Ovary (tissue), 9 donors: ENCODE measurements around the gene PARD3. TPM values are rescaled to one million over a fixed set of nuclear protein-coding genes. Genes with fewer than 3 reads are reported as not detected.
A peak's percentile ranks its signal among the peaks of the same experiment; 100 is the strongest.

Experiments used
- DNase-seq, 5 donors: peaks; one replicate each; pipeline ENCODE4 v3.0.0-alpha.2; 2019 to 2020
- H3K27ac ChIP-seq, 2 donors: fragments of 200-600 bp; one replicate each; pipeline versions ENCODE4 v1.5.1 to v1.8.0; 2019 to 2022
- H3K27me3 ChIP-seq: fragments of 200-600 bp; one replicate; pipeline ENCODE4 v1.8.0; 2022
- H3K36me3 ChIP-seq: fragments of 200-600 bp; sonication (generic); one replicate; pipeline ENCODE4 v1.5.1; 2019
- H3K4me1 ChIP-seq: one replicate; pipeline ENCODE4 v1.8.1; 2013; ENCODE audit warnings: mild to moderate bottlenecking, moderate library complexity; ENCODE audit not compliant: insufficient read depth
- H3K4me3 ChIP-seq: fragments of 200-600 bp; sonication (generic); one replicate; pipeline ENCODE4 v1.5.1; 2017
- H3K9me3 ChIP-seq, 2 donors: fragments of 200-600 bp in 1 of 2; sonication (generic) in 1 of 2; one replicate each; pipeline versions ENCODE4 v1.5.1 to v1.8.1; 2013 to 2019; ENCODE audit warnings: mild to moderate bottlenecking in 1 of 2, moderate library complexity in 1 of 2
- EP300 ChIP-seq: sonication (generic); formaldehyde crosslinking; IDR thresholded peaks from one replicate; pipeline ENCODE4 v1.6.1; 2017; ENCODE audit warnings: antibody characterized with exemption
- POLR2A ChIP-seq: fragments of 450-650 bp; IDR thresholded peaks from one replicate; pipeline ENCODE4 v1.6.1; 2017; ENCODE audit warnings: antibody characterized with exemption, mild to moderate bottlenecking, moderate library complexity
- WGBS, 3 donors: extraction: QIAGEN DNeasy Blood & Tissue Kit in 1 of 3; methylation state at CpG; one replicate each; pipeline versions ENCODE4 v1.1.5 to v1.1.7; 2013 to 2017; 5-methylcytosine and 5-hydroxymethylcytosine counted together
- intact Hi-C, 4 donors: fragments of 100-400 bp; cut with DNase I; formaldehyde crosslinking; loops; one replicate each; pipeline versions ENCODE4 v1.11.0 to v1.15.1; 2022 to 2023
- polyA plus RNA-seq, 2 donors: library from polyadenylated mRNA; stranded (reverse); fragments of 200-250 nt in 1 of 2; fragments of 350-450 nt in 1 of 2; fragmentation: Illumina TruSeq in 1 of 2; extraction: RNeasy Lipid Tissue Mini Kit (QIAGEN cat#74804) in 1 of 2; gene quantifications; one replicate each; pipeline ENCODE4 v1.2.3, GENCODE V29; 2013 to 2014
- total RNA-seq, 7 donors: library from RNA; depleted of rRNA in 2 of 7; stranded (reverse); fragments of >200 nt in 2 of 7; fragmentation: NEBNext Ultra II Directional in 3 of 7; extraction: Animal tissue kit (Norgen Biotek cat#: 25700) in 3 of 7; gene quantifications; one replicate each; pipeline versions ENCODE4 v1.1.0 to v1.2.4, GENCODE V29; 2016 to 2023
- TF ChIP-seq, protein P1 (sequence below), 3 donors: fragments of 450-650 bp in 2 of 3; fragments of 200-600 bp in 1 of 3; IDR thresholded peaks; one replicate each; pipeline versions ENCODE4 v1.5.1 to v1.8.0; 2016 to 2022; ENCODE audit warnings: antibody characterized with exemption in 3 of 3, mild to moderate bottlenecking in 1 of 3
- donor health status: DM: no; HTN: no; CAD: no; lungs with moderate emphysema.
- donor health status: DM: no; HTN: no; CAD: no.
- donor health status: Bipolar disorder and iron deficiency.
- donor health status: DM: yes; HTN: yes; CAD: no.
- donor health status: DM: no; HTN: no; CAD: no.
- donor health status: DM: yes; HTN: yes; CAD: no.

PARD3 gene
- total and polyA plus RNA-seq, 9 donors: 31.8 to 92.3 (median 67.1) TPM

GRCh38 chr10:34861293-34862021 lies 46.4 kb upstream of the PARD3 start:
- H3K27ac ChIP-seq: peak overlapping the region in 1 of 2 donors; percentile 42

DNA sequence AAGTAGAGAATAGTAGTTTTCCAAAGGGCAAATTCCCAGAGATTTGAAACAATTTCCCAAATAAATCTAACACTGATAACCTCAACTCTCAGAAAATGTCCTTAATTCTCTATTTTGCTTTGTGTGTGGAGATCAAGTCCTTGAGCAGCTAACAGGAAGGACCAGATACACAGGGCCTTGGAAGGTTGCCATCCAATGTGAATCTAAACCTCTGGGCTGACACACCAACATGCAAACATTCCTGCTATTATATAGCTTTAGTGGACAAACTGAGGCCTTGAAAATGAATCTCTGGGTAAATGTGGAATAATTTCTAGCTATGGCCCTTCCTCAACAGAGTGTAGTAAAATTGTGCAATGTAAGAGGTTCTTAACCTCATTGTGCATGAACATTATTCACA lies 44.1 kb upstream of the PARD3 start:
- Histone ChIP-seq H3K4me3 (no peak overlapping the region), H3K27ac (no peak overlapping the region), H3K9me3 (no peaks in the 10 kb centered on the region), H3K4me1 (peaks cover 18% of the 10 kb centered on the region), H3K36me3 (no peaks in the 10 kb centered on the region), H3K27me3 (no peaks in the 10 kb centered on the region)
- intact Hi-C loops: loop anchor here in 1 of 4 donors (5.0 kb wide), 1 partner anchor 48 kb away; no protein-coding TSS in a partner anchor
- no peak for DNase-seq
- TF ChIP-seq, protein P1, sequence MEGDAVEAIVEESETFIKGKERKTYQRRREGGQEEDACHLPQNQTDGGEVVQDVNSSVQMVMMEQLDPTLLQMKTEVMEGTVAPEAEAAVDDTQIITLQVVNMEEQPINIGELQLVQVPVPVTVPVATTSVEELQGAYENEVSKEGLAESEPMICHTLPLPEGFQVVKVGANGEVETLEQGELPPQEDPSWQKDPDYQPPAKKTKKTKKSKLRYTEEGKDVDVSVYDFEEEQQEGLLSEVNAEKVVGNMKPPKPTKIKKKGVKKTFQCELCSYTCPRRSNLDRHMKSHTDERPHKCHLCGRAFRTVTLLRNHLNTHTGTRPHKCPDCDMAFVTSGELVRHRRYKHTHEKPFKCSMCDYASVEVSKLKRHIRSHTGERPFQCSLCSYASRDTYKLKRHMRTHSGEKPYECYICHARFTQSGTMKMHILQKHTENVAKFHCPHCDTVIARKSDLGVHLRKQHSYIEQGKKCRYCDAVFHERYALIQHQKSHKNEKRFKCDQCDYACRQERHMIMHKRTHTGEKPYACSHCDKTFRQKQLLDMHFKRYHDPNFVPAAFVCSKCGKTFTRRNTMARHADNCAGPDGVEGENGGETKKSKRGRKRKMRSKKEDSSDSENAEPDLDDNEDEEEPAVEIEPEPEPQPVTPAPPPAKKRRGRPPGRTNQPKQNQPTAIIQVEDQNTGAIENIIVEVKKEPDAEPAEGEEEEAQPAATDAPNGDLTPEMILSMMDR (IDR thresholded peaks at IDR 0.05): no peak
- TF ChIP-seq POLR2A (no peak), EP300 (no peak)

More at GRCh38 chr10:34861293-34862021, 46.4 kb upstream of the PARD3 start:
- Histone ChIP-seq H3K9me3 (no peaks in the 10 kb centered on the region), H3K27me3 (no peaks in the 10 kb centered on the region), H3K36me3 (no peaks in the 10 kb centered on the region), H3K4me3 (no peak overlapping the region), H3K4me1 (peaks cover 21% of the 10 kb centered on the region)
- peak; percentile 54 to 68 (median 62) for DNase-seq
- 9 to 12% (median 10%) methylated on average over 8 of the region's 8 CpGs for WGBS, 3 donors
- intact Hi-C loops: no loop called here
- TF ChIP-seq POLR2A (no peak), EP300 (no peak)
- TF ChIP-seq, protein P1 (IDR thresholded peaks at IDR 0.05): no peak

DNA sequence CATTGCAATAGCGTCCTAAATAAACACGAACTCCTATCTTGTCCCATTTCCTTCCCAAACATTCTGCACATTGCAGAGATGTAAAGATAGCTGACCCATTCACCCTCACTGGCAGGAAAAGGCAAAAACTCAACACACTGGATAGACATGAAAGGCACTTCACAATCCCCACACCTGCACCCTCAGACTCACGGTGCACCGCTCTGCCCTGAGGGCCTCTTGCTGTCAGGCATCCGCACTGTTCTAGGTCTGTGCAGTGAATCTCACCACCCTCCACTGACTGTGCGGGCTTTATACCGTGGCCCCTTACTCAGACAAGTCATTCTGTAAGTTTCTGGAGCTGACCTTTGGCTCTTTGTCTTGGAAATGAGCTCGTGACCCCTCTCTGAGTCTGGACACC lies 42.9 kb upstream of the PARD3 start:
- Histone ChIP-seq H3K27me3 (no peaks in the 10 kb centered on the region), H3K4me1 (peaks cover 16% of the 10 kb centered on the region), H3K27ac (no peak overlapping the region), H3K4me3 (no peak overlapping the region), H3K36me3 (no peaks in the 10 kb centered on the region), H3K9me3 (no peaks in the 10 kb centered on the region)
- DNase-seq: no peak
- TF ChIP-seq POLR2A (no peak), EP300 (no peak)
- TF ChIP-seq, protein P1 (IDR thresholded peaks at IDR 0.05): no peak
- 81 to 87% (median 86%) methylated on average over 8 of the region's 8 CpGs for WGBS, 3 donors
- intact Hi-C loops: loop anchor here in 1 of 4 donors (5.0 kb wide), 1 partner anchor 49 kb away; no protein-coding TSS in a partner anchor

GRCh38 chr10:34854147-34854601 lies 39.1 kb upstream of the PARD3 start:
- TF ChIP-seq POLR2A: no peak
- TF ChIP-seq, protein P1 (IDR thresholded peaks at IDR 0.05): no peak
- Histone ChIP-seq H3K4me3 (no peak overlapping the region), H3K36me3 (no peaks in the 10 kb centered on the region), H3K4me1 (peaks cover 3% of the 10 kb centered on the region), H3K9me3 (no peaks in the 10 kb centered on the region), H3K27ac (no peak overlapping the region), H3K27me3 (no peaks in the 10 kb centered on the region)
- DNase-seq: peak; percentile 41 to 71 (median 58)
- WGBS, 3 donors: 1 to 7% (median 1%) methylated on average over 6 of the region's 6 CpGs
- intact Hi-C loops: no loop called here
